ENCODE measurements around the gene TYW1.
"Not testable (repeated sequence)": the region's sequence is repeated elsewhere in the genome, so short reads cannot be mapped to it uniquely, and the experiment has no call there.

DNA sequence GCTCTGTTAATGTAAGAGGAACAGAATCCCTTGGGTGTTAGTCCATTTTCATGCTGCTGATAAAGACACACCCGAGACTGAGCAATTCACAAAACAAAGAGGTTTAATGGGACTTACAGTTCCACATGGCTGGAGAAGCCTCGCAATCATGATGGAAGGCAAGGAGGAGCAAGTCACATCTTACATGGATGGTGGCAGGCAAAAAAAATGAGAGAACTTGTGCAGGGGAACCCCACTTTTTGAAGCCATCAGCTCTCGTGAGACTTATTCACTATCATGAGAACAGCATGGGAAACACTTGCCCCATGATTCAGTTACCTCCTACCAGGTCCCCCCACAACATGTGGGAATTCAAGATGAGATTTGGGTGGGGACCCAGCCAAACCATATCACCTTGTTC, 143.2 kb downstream of the TYW1 start:
- TF ChIP-seq EZH2, CTCF, EZH2phosphoT487 (IDR thresholded peaks at IDR 0.05): not testable (repeated sequence)

Data from neural progenitor cell (in vitro differentiated cells).